GM12874 (cell line): ENCODE data around the gene ATP6V0E2.

Source experiments
- CTCF ChIP-seq: IDR thresholded peaks from 2 replicates; pipeline ENCODE4 v1.5.1; 2011; ENCODE audit warnings: low read depth, mild to moderate bottlenecking, control low read depth, low read length, moderate library complexity; ENCODE audit not compliant: insufficient read depth

Gene ATP6V0E2

GRCh38 chr7:149872419-149873073 lies 1.2 kb upstream of the ATP6V0E2 start:
- TF ChIP-seq CTCF: no peak

GRCh38 chr7:149873970-149874643 lies 338 bp downstream of the ATP6V0E2 start:
- no peak for TF ChIP-seq CTCF

- no peak for TF ChIP-seq CTCF
These were observed 867 bp downstream of the ATP6V0E2 start for GRCh38 chr7:149874644-149875028.

GRCh38 chr7:149875396-149875795 lies 1.6 kb downstream of the ATP6V0E2 start:
- TF ChIP-seq CTCF: no peak

GRCh38 chr7:149877890-149878522 lies 4.2 kb downstream of the ATP6V0E2 start:
- no peak for TF ChIP-seq CTCF

- no peak for TF ChIP-seq CTCF
These were observed 4.8 kb downstream of the ATP6V0E2 start for GRCh38 chr7:149878523-149878921.

- TF ChIP-seq CTCF: no peak
These were observed 5.5 kb downstream of the ATP6V0E2 start for GRCh38 chr7:149879271-149879743.
